SIG-M5 (cell line): ENCODE results near the gene SPOP.
"Not testable (repeated sequence)": the region's sequence is repeated elsewhere in the genome, so short reads cannot be mapped to it uniquely, and the experiment has no call there.

Experiments
- DNase-seq: peaks from one replicate; lab custom pipeline; 2025; lab: John Stamatoyannopoulos, UW

SPOP gene

GRCh38 chr17:49647256-49647585 lies 30.7 kb downstream of the SPOP start:
- DNase-seq, result no peak

- no peak for DNase-seq
These were observed 31.3 kb downstream of the SPOP start for GRCh38 chr17:49646391-49647255.

GRCh38 chr17:49646056-49646390 lies 31.9 kb downstream of the SPOP start:
- not testable (repeated sequence) for DNase-seq

- DNase-seq, result no peak
These were observed 32.2 kb downstream of the SPOP start for GRCh38 chr17:49645654-49646053.

- DNase-seq, result no peak
These were observed 37.3 kb downstream of the SPOP start for GRCh38 chr17:49640556-49640955.

GRCh38 chr17:49638818-49639217 lies 39.1 kb downstream of the SPOP start:
- no peak for DNase-seq

- DNase-seq, result no peak
These were observed 40.2 kb downstream of the SPOP start for GRCh38 chr17:49637739-49638138.

GRCh38 chr17:49637050-49637449 lies 40.8 kb downstream of the SPOP start:
- no peak for DNase-seq

- no peak for DNase-seq
These were observed 42.8 kb downstream of the SPOP start for GRCh38 chr17:49635121-49635520.

GRCh38 chr17:49634485-49634860 lies 43.4 kb downstream of the SPOP start:
- DNase-seq, result no peak

GRCh38 chr17:49633762-49634484 lies 44.0 kb downstream of the SPOP start:
- DNase-seq, result no peak

- DNase-seq, result no peak
These were observed 44.6 kb downstream of the SPOP start for GRCh38 chr17:49633250-49633649.

- DNase-seq, result no peak
These were observed 45.7 kb downstream of the SPOP start for GRCh38 chr17:49632201-49632600.

GRCh38 chr17:49631496-49631895 lies 46.4 kb downstream of the SPOP start:
- no peak for DNase-seq

- no peak for DNase-seq
These were observed 47.6 kb downstream of the SPOP start for GRCh38 chr17:49630113-49630900.

GRCh38 chr17:49629447-49629846 lies 48.5 kb downstream of the SPOP start:
- DNase-seq, result no peak

GRCh38 chr17:49624896-49625295 lies 53.0 kb downstream of the SPOP start:
- no peak for DNase-seq

- DNase-seq, result no peak
These were observed 55.9 kb downstream of the SPOP start for GRCh38 chr17:49621946-49622529.

GRCh38 chr17:49621420-49621819 lies 56.5 kb downstream of the SPOP start:
- no peak for DNase-seq

GRCh38 chr17:49618028-49618611 lies 59.8 kb downstream of the SPOP start:
- no peak for DNase-seq

GRCh38 chr17:49616601-49617131 lies 61.2 kb downstream of the SPOP start:
- DNase-seq, result no peak

- DNase-seq, result no peak
These were observed 61.8 kb downstream of the SPOP start for GRCh38 chr17:49616086-49616485.
